ENCODE data around the gene MCUR1.
"Not testable (repeated sequence)": the region's sequence is repeated elsewhere in the genome, so short reads cannot be mapped to it uniquely, and the experiment has no call there.

The MCUR1 gene

DNA sequence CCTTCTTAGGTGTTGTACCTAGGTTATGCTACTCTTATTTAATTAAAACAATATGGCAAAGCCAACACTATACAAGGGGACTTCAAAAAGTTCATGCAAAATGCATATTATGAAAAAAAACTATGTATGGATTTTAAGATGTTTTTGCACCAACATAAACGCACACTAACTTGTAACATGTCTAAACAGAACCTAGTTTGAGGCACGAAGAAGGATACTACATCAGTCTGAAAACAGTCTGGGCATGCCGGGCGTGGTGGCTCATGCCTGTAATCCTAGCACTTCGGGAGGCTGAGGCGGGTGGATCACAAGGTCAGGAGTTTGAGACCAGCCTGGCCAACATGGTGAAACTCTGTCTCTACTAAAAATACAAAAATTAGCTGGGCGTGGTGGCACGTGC is 34.2 kb downstream of the MCUR1 start:
- not testable (repeated sequence) for H3K27ac Mint-ChIP-seq; H3K36me3 Mint-ChIP-seq; H3K4me3 Mint-ChIP-seq; H3K4me1 Mint-ChIP-seq; ATAC-seq (ENCODE audit: low read depth); H3K27me3 Mint-ChIP-seq; H3K9me3 Mint-ChIP-seq; DNase-seq (ENCODE audit: low spot score in 2 of 2)

DNA sequence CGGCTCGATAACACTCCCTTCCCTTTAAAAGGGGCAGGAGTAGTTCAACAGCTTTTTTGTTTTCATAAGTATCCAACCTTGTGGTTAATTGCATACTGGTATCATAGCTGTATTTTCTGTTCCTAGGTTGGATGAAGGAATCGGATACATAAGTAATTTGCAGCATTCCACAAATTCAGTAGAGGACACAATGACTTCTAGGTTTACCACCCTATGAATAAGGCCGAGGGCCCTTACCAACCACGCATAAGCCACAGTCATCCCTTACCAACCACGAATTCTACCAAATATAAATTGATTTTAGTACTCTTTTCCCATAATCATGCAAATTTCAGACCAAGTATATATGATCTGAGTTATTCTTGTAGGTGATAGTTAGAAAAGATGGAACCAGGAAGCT is 36.3 kb downstream of the MCUR1 start:
- Mint-ChIP-seq H3K9me3 (no peaks in the 10 kb centered on the region), H3K36me3 (no peaks in the 10 kb centered on the region), H3K27ac (no peak overlapping the region), H3K4me1 (no peaks in the 10 kb centered on the region), H3K27me3 (no peaks in the 10 kb centered on the region), H3K4me3 (no peak overlapping the region)
- ATAC-seq (ENCODE audit: low read depth) (no peak), DNase-seq (ENCODE audit: low spot score in 2 of 2) (no peak)

DNA sequence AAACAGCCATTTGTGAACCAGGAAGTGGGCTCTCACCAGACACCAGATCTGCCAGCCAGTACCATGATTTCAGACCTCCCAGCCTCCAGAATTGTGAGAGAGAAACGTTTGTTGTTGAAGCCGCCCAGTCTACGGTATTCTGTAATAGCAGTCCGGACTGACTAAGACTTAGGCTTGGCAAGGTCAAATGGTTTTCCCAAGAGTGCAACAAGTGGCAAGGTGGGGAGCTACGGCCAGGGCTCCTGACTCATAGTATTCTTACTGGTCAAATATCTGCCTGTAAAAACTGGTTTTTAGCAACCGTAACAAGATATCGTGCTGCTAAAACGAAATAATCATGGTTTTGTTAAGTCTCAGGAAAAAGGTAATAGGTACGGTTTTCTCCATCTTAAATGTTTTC is 37.8 kb downstream of the MCUR1 start:
- no peak overlapping the region for H3K27ac Mint-ChIP-seq
- H3K27me3 Mint-ChIP-seq: no peaks in the 10 kb centered on the region
- ATAC-seq (ENCODE audit: low read depth): no peak
- H3K4me1 Mint-ChIP-seq: no peaks in the 10 kb centered on the region
- no peak for DNase-seq (ENCODE audit: low spot score in 2 of 2)
- no peak overlapping the region for H3K4me3 Mint-ChIP-seq
- H3K9me3 Mint-ChIP-seq: no peaks in the 10 kb centered on the region
- H3K36me3 Mint-ChIP-seq: no peaks in the 10 kb centered on the region

GRCh38 chr6:13775466-13775865 is 38.9 kb downstream of the MCUR1 start:
- H3K4me3 Mint-ChIP-seq; H3K36me3 Mint-ChIP-seq; H3K9me3 Mint-ChIP-seq; DNase-seq (ENCODE audit: low spot score in 2 of 2); H3K27me3 Mint-ChIP-seq; H3K27ac Mint-ChIP-seq; ATAC-seq (ENCODE audit: low read depth); H3K4me1 Mint-ChIP-seq: not testable (repeated sequence)

GRCh38 chr6:13772358-13773030 is 41.9 kb downstream of the MCUR1 start:
- not testable (repeated sequence) for H3K4me3 Mint-ChIP-seq; DNase-seq (ENCODE audit: low spot score in 2 of 2); ATAC-seq (ENCODE audit: low read depth); H3K27me3 Mint-ChIP-seq; H3K9me3 Mint-ChIP-seq; H3K27ac Mint-ChIP-seq; H3K4me1 Mint-ChIP-seq; H3K36me3 Mint-ChIP-seq

GRCh38 chr6:13769655-13770053 is 44.7 kb downstream of the MCUR1 start:
- ATAC-seq (ENCODE audit: low read depth): no peak
- Mint-ChIP-seq H3K9me3 (no peaks in the 10 kb centered on the region), H3K27me3 (peaks cover 3% of the 10 kb centered on the region), H3K36me3 (no peaks in the 10 kb centered on the region), H3K4me1 (peaks cover 15% of the 10 kb centered on the region), H3K27ac (no peak overlapping the region), H3K4me3 (no peak overlapping the region)
- no peak for DNase-seq (ENCODE audit: low spot score in 2 of 2)

DNA sequence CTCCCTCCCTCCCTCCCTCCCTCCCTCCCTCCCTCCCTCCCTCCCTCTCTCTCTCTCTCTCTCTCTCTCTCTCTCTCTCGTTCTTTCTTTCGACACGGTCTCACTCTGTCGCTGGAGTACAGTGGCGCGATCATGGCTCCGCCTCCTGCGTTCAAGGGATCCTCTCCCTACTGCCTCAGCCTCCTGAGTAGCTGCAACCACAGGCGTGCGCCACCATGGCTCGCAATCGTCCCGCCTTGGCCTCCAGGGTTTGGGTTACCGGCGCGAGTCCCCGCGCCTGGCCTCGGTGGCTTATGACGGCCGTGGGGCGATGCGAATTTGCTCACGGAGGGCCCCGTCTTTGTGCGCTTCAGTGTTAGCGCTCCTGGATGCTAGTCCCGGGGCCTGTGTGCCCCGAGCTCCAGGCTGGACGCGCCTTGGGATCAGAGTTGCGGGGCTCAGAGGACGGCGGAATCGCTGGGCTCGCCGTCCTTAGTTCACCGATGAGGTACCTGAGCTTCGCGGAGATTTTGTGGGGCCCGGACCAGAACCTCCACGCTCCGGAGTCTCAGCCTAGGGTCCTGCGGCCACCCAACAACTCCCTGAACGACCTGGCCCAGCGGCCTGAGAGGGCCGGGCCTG is 45.2 kb downstream of the MCUR1 start:
- Mint-ChIP-seq H3K36me3 (no peaks in the 10 kb centered on the region), H3K27me3 (peaks cover 3% of the 10 kb centered on the region), H3K9me3 (no peaks in the 10 kb centered on the region), H3K4me1 (peaks cover 15% of the 10 kb centered on the region), H3K27ac (no peak overlapping the region), H3K4me3 (no peak overlapping the region)
- ATAC-seq (ENCODE audit: low read depth) (no peak), DNase-seq (ENCODE audit: low spot score in 2 of 2) (no peak)

DNA sequence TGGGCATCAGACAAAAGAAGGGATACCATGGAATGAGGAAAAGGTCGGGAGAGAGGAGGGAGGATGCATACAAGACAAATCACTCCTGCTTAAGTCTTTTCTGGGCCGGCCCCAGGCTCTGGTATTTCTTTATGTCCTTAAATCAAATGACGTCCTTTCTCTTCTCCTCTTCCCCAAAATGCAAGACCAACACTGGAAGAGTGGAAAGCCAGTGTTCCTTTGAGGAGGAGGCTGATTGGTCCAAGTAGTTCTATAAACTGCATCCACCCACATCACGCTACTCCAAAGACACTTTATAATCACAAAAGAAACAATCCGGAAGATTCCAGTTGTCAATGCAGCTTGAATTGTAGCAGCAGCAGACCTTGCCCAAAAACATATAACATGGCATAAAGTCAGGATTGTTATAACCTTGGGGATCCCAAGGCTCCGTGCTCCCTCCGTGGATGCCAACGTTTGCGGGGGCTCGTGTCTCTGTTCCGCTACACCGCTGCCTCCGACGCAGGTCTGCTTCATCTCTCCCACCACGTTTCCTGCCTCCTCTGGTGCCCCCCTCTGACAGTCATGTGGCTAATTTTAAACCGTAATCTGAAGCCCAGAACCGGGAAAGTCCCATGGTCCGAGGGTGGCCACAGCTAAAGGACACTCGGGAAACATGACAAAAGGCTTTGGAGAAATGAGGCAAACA is 47.1 kb downstream of the MCUR1 start:
- peak overlapping the region; percentile 73 for H3K4me3 Mint-ChIP-seq
- DNase-seq (ENCODE audit: low spot score in 2 of 2): no peak
- peaks cover 3% of the 10 kb centered on the region for H3K27me3 Mint-ChIP-seq
- H3K36me3 Mint-ChIP-seq: no peaks in the 10 kb centered on the region
- peaks cover 26% of the 10 kb centered on the region for H3K4me1 Mint-ChIP-seq
- peak; percentile 40 for ATAC-seq (ENCODE audit: low read depth)
- H3K27ac Mint-ChIP-seq: no peak overlapping the region
- H3K9me3 Mint-ChIP-seq: no peaks in the 10 kb centered on the region

- peaks cover 3% of the 10 kb centered on the region for H3K27me3 Mint-ChIP-seq
- no peak overlapping the region for H3K4me3 Mint-ChIP-seq
- DNase-seq (ENCODE audit: low spot score in 2 of 2) (no peak), ATAC-seq (ENCODE audit: low read depth) (no peak)
- H3K9me3 Mint-ChIP-seq: no peaks in the 10 kb centered on the region
- no peak overlapping the region for H3K27ac Mint-ChIP-seq
- no peaks in the 10 kb centered on the region for H3K36me3 Mint-ChIP-seq
- peaks cover 26% of the 10 kb centered on the region for H3K4me1 Mint-ChIP-seq
These were observed 48.1 kb downstream of the MCUR1 start for GRCh38 chr6:13766201-13766634.

GRCh38 chr6:13765570-13765969 is 48.8 kb downstream of the MCUR1 start:
- H3K4me1 Mint-ChIP-seq: peaks cover 26% of the 10 kb centered on the region
- ATAC-seq (ENCODE audit: low read depth): no peak
- no peak overlapping the region for H3K27ac Mint-ChIP-seq
- no peaks in the 10 kb centered on the region for H3K9me3 Mint-ChIP-seq
- no peaks in the 10 kb centered on the region for H3K36me3 Mint-ChIP-seq
- H3K27me3 Mint-ChIP-seq: peaks cover 3% of the 10 kb centered on the region
- no peak for DNase-seq (ENCODE audit: low spot score in 2 of 2)
- H3K4me3 Mint-ChIP-seq: no peak overlapping the region

DNA sequence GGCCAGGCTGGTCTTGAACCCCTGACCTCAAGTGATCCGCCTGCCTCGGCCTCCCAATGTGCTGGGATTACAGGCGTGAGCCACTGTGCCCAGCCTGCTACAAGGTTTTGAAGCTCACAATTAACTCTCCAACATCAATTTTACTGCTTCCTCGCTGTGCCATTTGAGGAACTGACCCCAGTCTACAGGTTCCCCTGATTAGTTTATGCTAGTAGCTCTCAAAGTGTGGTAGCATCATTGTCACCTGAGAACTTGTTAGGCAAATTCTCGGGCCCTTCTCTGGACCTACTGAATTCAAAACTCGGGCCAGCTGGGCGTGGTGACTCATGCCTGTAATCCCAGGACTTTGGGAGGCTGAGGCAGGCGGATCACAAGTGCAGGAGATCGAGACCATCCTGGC is 49.4 kb downstream of the MCUR1 start:
- no peak for DNase-seq (ENCODE audit: low spot score in 2 of 2)
- H3K9me3 Mint-ChIP-seq: no peaks in the 10 kb centered on the region
- no peak overlapping the region for H3K4me3 Mint-ChIP-seq
- H3K27me3 Mint-ChIP-seq: peaks cover 3% of the 10 kb centered on the region
- peak overlapping the region; percentile 69 for H3K27ac Mint-ChIP-seq
- H3K36me3 Mint-ChIP-seq: no peaks in the 10 kb centered on the region
- ATAC-seq (ENCODE audit: low read depth): peak; percentile 80
- H3K4me1 Mint-ChIP-seq: peaks cover 26% of the 10 kb centered on the region

DNA sequence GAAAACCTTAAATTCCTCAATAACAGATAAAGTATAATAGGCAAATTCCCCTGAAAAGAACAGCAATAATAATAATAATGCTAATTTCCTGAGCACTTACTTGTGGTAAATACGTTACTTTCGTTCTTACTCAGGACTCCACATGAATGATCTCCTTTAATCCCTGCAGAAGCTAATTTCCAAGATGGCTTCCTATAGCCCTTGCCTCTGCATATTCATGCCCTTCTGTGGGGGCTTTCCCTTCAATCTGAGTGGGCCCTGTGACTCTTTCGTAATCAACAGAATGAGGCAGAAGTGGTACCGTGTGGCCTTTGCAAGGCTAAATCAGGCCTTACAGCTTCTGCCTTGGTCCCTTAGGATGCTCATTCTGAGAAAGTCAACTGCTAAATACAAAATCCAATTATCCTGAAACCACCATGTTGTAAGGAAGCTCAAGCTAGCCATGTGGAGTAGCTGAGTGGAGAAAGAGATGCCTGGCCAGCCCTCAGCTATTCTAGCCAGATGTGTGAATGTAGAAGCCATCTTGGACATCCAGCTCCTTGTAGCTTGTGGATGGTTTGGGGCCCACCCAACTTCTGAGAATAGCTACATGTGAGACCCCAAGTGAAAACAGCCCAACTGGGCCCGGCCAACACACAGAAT is 50.5 kb downstream of the MCUR1 start:
- Mint-ChIP-seq H3K4me1 (peaks cover 26% of the 10 kb centered on the region), H3K27me3 (peaks cover 2% of the 10 kb centered on the region), H3K9me3 (no peaks in the 10 kb centered on the region), H3K4me3 (no peak overlapping the region), H3K27ac (no peak overlapping the region), H3K36me3 (no peaks in the 10 kb centered on the region)
- DNase-seq (ENCODE audit: low spot score in 2 of 2): no peak
- peak; percentile 60 for ATAC-seq (ENCODE audit: low read depth)

DNA sequence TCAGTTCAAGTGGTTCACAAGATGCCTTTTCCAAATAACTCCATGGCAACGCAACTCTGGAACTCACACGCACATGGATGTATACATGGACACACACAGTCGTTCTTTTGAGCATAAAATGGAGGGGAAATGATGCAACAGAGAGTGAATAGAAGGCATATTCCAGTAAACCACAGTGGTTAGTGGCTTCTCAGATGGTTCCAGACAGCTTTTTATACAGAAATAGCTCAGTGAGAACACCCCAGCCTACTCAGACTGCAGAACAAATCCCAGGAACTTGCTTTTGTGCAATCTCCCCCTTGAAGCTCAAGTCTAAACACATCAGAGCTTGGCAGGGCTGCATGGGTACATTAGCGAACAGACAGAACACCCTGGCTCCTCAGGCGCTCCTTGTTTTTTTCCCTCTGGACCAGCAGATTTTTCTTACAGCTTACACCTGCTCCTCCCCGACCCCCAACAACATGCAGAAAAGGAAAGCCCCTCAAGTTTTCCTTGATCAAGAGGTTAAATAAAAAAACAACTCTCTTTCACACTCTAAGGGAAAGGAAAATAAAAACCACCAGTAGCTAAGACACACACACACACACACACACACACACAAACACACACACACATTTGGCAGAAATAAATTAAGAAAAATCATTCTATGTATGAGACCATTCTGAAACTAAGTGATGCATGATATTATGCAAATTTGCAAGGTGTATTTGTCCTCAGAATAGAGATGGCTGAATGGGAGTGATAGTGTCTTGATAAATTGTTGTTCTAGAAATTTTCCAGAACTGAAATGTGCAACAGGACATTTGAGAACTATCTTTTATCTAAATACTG is 51.5 kb downstream of the MCUR1 start:
- Mint-ChIP-seq H3K27ac (no peak overlapping the region), H3K27me3 (no peaks in the 10 kb centered on the region), H3K9me3 (no peaks in the 10 kb centered on the region), H3K4me3 (peak overlapping the region; percentile 24), H3K4me1 (peaks cover 26% of the 10 kb centered on the region), H3K36me3 (no peaks in the 10 kb centered on the region)
- DNase-seq (ENCODE audit: low spot score in 2 of 2): no peak
- ATAC-seq (ENCODE audit: low read depth): peak; percentile 46
